Central memory CD8-positive, alpha-beta T cell (primary cell): Measurements from ENCODE around the gene TNFRSF19.
A peak's percentile ranks its signal among the peaks of the same experiment; 100 is the strongest.
"Not testable (repeated sequence)": the region's sequence is repeated elsewhere in the genome, so short reads cannot be mapped to it uniquely, and the experiment has no call there.

Source experiments
- ATAC-seq: fragments of 150-1000 bp; cut with Tn5 transposase; replicated peaks from 2 replicates; pipeline ENCODE4 v1.10.0; 2022; ENCODE audit warnings: mild to moderate bottlenecking, moderate FRiP score, moderate number of reproducible peaks; ENCODE audit not compliant: poor library complexity, severe bottlenecking; ENCODE audit errors: extremely low read depth
- DNase-seq, 2 donors: peaks; one replicate each; pipeline ENCODE4 v3.0.0; 2021; ENCODE audit warnings: low spot score in 2 of 2
- H3K27ac Mint-ChIP-seq: one replicate; pipeline ENCODE4 v1.8.0; 2022; ENCODE audit warnings: low read depth, mild to moderate bottlenecking, moderate library complexity, mixed read lengths
- H3K27me3 Mint-ChIP-seq: one replicate; pipeline ENCODE4 v1.8.0; 2022; ENCODE audit warnings: mixed read lengths
- H3K36me3 Mint-ChIP-seq: one replicate; pipeline ENCODE4 v1.8.0; 2022; ENCODE audit warnings: mild to moderate bottlenecking, moderate library complexity, mixed read lengths; ENCODE audit not compliant: insufficient read depth
- H3K4me1 Mint-ChIP-seq: one replicate; pipeline ENCODE4 v1.8.0; 2022; ENCODE audit warnings: mixed read lengths
- H3K4me3 Mint-ChIP-seq: one replicate; pipeline ENCODE4 v1.8.0; 2022; ENCODE audit warnings: mild to moderate bottlenecking, moderate library complexity, mixed read lengths
- H3K9me3 Mint-ChIP-seq: one replicate; pipeline ENCODE4 v1.8.0; 2022; ENCODE audit warnings: mixed read lengths

TNFRSF19 gene

DNA sequence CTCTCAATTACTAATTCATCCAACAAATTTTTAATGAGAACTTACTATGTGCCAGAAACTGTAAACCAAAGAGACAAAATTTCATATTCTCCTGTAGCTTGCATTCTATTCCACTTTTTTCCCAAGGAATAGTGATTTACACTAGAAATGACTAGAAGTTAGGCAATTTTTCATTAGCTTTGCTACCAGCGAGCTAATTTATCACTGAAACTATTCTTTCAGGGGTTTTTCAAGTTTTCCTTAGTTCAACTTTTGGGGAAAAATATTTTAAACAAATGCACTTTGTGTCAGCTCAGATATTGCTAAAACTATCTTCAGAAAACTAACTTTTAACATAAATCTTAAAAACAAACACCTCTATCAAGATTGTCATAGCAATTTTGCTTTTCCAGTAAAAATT lies 5.4 kb downstream of the TNFRSF19 start:
- peaks cover 7% of the 10 kb centered on the region for H3K9me3 Mint-ChIP-seq
- no peak overlapping the region for H3K27ac Mint-ChIP-seq
- DNase-seq (no peak), ATAC-seq (no peak)
- peaks cover 77% of the 10 kb centered on the region for H3K27me3 Mint-ChIP-seq
- peaks cover 7% of the 10 kb centered on the region for H3K4me1 Mint-ChIP-seq
- no peak overlapping the region for H3K4me3 Mint-ChIP-seq
- peaks cover 2% of the 10 kb centered on the region for H3K36me3 Mint-ChIP-seq

DNA sequence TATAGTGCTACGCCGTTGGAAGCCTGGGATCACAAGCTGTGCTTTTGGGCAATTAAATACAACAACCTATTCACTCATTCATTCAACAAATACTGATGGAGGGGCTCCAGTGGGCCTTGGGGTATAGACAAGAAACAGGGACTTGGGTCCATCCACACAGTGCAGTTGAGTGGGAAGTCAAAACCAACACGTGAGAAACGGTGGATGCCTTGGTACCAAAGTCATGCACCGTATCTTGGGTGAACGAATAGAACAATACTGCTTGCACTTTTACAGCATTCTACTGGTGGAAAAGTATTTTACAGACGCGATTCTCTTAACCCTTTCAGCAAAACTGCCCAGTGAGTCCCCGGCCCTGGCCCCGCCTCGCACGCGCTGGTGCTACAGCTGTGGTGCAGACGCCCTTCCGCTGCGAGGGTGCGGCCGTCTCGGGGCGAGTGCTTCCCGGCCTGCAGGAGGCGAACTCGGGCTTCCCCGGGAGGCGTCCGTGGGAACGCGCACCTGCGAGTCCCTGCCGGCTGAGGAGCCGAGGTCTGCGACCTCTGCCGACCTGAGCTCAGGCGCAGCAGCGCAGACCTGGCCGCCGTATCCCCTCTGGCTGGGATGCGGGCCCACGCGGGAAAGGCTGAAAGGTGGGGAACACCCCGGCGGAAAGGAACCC lies 8.3 kb downstream of the TNFRSF19 start:
- Mint-ChIP-seq H3K36me3 (peaks cover 2% of the 10 kb centered on the region), H3K27me3 (peaks cover 82% of the 10 kb centered on the region), H3K4me1 (peaks cover 7% of the 10 kb centered on the region), H3K4me3 (peak overlapping the region; percentile 53), H3K9me3 (peaks cover 7% of the 10 kb centered on the region), H3K27ac (no peak overlapping the region)
- peak; percentile 44 for ATAC-seq
- DNase-seq: peak; percentile 31 to 33

GRCh38 chr13:23579072-23579895 lies 9.1 kb downstream of the TNFRSF19 start:
- Mint-ChIP-seq H3K4me1 (peaks cover 7% of the 10 kb centered on the region), H3K27me3 (peaks cover 83% of the 10 kb centered on the region), H3K4me3 (peak overlapping the region; percentile 53), H3K9me3 (peaks cover 7% of the 10 kb centered on the region), H3K36me3 (peaks cover 2% of the 10 kb centered on the region), H3K27ac (no peak overlapping the region)
- peak; percentile 74 to 77 for DNase-seq
- peak; percentile 88 for ATAC-seq

DNA sequence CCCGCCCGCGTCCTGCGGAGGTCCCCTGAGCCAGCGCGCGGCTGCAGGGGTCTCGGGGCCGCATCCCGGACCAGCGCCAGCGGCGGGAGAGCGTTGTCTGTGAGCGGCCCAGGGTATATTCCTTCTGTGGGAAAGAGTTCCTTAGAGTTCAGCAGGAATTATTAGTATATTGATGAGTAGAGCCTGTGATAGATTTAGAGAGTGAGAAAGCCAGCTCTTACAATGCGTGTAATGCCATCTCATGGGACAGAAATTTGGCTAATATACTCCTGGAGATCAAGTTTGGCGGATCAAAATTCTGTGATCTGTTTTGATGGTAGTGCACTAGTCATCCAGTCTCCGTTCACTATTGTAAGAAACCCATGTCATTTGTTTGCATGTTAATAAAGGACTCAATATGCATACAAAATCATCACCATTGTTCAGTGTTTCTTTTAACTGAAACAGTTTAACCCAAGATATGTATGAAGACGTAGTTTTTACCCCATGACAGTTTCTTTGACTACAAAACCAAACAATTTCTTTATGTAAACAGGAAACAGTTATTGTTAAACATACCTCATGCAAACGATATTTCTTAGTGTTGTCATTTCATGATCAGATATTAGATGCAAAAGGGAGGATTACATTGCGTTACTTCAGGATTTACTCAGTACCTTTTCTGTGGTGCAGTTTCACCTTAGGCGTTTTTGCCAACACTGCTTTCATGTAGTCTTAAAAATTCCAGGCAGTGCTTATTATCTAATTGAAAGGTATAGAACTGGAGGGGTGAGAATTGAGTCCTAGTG lies 9.9 kb downstream of the TNFRSF19 start:
- Mint-ChIP-seq H3K4me1 (peaks cover 7% of the 10 kb centered on the region), H3K4me3 (peak overlapping the region; percentile 53), H3K9me3 (peaks cover 7% of the 10 kb centered on the region), H3K27me3 (peaks cover 76% of the 10 kb centered on the region), H3K27ac (no peak overlapping the region), H3K36me3 (peaks cover 2% of the 10 kb centered on the region)
- no peak for DNase-seq
- no peak for ATAC-seq

DNA sequence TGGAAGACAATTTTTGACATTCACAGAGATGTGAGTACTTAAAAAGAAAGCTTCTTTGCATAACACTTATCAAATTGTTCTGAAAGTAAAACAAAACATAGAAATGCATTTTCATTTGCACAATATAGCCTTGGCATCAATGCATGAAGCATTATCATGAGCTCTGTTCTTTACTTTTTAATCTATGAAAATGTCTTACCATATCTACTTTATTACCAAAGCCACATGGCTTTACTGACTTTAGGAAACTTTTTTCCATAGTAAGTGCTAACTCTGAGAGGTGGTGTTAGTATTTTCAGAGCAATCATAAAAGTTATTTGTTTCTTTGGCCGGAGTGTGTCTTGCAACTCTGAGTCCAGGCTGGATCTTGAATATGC lies 10.5 kb downstream of the TNFRSF19 start:
- Mint-ChIP-seq H3K27me3 (peaks cover 76% of the 10 kb centered on the region), H3K4me1 (peaks cover 7% of the 10 kb centered on the region), H3K9me3 (peaks cover 7% of the 10 kb centered on the region), H3K27ac (no peak overlapping the region), H3K4me3 (peak overlapping the region; percentile 53), H3K36me3 (peaks cover 2% of the 10 kb centered on the region)
- DNase-seq (no peak), ATAC-seq (no peak)

DNA sequence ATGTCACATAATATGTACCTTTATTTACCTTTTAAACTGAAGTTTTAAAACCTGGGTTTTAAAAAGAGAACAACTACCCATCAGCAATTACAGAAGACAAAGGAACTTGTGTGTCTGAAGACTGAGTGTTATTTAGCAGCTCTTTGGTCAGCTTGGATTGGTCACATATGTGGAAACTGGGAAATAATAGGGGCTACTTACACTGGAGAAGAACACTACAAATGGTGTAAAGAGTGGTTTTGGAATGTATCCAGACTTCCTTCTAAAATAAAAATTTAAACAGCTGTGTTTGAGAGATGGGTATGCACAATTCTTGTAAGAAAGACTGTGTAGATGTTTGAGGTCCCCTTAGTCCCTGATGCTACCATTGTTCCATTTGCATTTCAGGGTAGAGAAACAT lies 13.3 kb downstream of the TNFRSF19 start:
- H3K27ac Mint-ChIP-seq: no peak overlapping the region
- ATAC-seq: no peak
- no peak for DNase-seq
- H3K4me3 Mint-ChIP-seq: no peak overlapping the region
- peaks cover 60% of the 10 kb centered on the region for H3K27me3 Mint-ChIP-seq
- H3K36me3 Mint-ChIP-seq: no peaks in the 10 kb centered on the region
- H3K4me1 Mint-ChIP-seq: peaks cover 7% of the 10 kb centered on the region
- H3K9me3 Mint-ChIP-seq: no peaks in the 10 kb centered on the region

DNA sequence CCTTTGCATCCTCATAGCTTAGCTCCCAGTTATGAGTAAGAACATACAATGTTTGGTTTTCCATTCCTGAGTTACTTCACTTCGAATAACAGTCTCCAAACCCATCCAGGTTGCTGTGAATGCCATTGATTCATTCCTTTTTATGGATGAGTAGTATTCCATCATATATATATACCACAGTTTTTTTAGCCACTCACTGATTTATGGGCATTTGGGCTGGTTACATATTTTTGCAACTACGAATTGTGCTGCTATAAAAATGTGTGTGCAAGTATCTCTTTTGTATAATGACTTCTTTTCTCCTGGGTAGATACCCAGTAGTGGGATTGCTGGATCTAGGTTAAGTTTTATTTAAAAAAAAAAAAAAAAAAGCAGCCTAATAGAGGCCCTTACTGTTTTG lies 14.1 kb downstream of the TNFRSF19 start:
- H3K9me3 Mint-ChIP-seq: no peaks in the 10 kb centered on the region
- H3K4me3 Mint-ChIP-seq: no peak overlapping the region
- ATAC-seq (no peak), DNase-seq (no peak)
- H3K27me3 Mint-ChIP-seq: peaks cover 68% of the 10 kb centered on the region
- H3K4me1 Mint-ChIP-seq: peaks cover 7% of the 10 kb centered on the region
- no peaks in the 10 kb centered on the region for H3K36me3 Mint-ChIP-seq
- H3K27ac Mint-ChIP-seq: no peak overlapping the region

DNA sequence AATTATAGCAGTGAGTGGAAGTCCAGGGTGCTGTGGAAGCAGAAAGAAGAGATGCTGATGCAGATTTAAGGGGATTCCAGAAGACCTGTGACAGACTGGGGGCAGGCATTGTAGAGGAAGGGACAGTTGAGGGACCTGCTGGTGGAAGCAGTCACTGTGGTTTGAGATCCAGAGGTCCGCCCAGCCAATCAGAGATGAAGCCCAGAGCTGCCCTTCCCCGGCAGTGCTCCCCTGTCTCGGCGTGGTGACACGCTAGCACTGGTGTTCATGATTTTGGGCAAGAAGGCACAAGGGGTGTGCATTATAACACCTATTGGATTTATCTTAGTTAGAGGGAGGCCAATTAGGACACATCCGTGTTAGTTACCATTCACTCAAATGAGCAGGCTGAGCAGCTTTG lies 16.1 kb downstream of the TNFRSF19 start:
- Mint-ChIP-seq H3K27me3 (peaks cover 58% of the 10 kb centered on the region), H3K27ac (no peak overlapping the region), H3K36me3 (no peaks in the 10 kb centered on the region), H3K4me1 (no peaks in the 10 kb centered on the region), H3K9me3 (no peaks in the 10 kb centered on the region), H3K4me3 (no peak overlapping the region)
- ATAC-seq: no peak
- DNase-seq: no peak

- no peaks in the 10 kb centered on the region for H3K9me3 Mint-ChIP-seq
- no peak overlapping the region for H3K27ac Mint-ChIP-seq
- peaks cover 34% of the 10 kb centered on the region for H3K27me3 Mint-ChIP-seq
- H3K4me3 Mint-ChIP-seq: no peak overlapping the region
- no peaks in the 10 kb centered on the region for H3K4me1 Mint-ChIP-seq
- ATAC-seq: no peak
- H3K36me3 Mint-ChIP-seq: no peaks in the 10 kb centered on the region
- DNase-seq: no peak
Observed at GRCh38 chr13:23588666-23589065, 18.5 kb downstream of the TNFRSF19 start.

GRCh38 chr13:23592596-23592995 lies 22.4 kb downstream of the TNFRSF19 start:
- Mint-ChIP-seq H3K27me3 (peaks cover 43% of the 10 kb centered on the region), H3K4me3 (no peak overlapping the region), H3K36me3 (no peaks in the 10 kb centered on the region), H3K4me1 (no peaks in the 10 kb centered on the region), H3K27ac (no peak overlapping the region), H3K9me3 (no peaks in the 10 kb centered on the region)
- no peak for ATAC-seq
- DNase-seq: no peak

DNA sequence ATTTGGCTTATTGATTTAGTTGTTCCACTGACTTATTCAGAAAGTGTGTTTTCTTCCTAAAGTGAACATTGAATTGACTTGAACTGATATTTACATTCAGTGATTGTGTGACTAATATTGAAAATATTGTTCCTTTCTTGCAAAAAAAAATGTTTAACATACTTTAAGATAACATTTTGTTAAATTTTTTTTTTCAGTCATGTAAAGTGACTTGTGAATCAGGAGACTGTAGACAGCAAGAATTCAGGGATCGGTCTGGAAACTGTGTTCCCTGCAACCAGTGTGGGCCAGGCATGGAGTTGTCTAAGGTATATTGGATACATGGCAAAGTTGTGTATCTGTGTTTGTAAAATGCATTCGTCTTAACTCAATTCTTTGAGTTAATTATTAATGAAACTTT lies 22.9 kb downstream of the TNFRSF19 start:
- Mint-ChIP-seq H3K36me3 (no peaks in the 10 kb centered on the region), H3K4me3 (no peak overlapping the region), H3K9me3 (no peaks in the 10 kb centered on the region), H3K27ac (no peak overlapping the region), H3K4me1 (no peaks in the 10 kb centered on the region), H3K27me3 (peaks cover 47% of the 10 kb centered on the region)
- no peak for ATAC-seq
- no peak for DNase-seq

DNA sequence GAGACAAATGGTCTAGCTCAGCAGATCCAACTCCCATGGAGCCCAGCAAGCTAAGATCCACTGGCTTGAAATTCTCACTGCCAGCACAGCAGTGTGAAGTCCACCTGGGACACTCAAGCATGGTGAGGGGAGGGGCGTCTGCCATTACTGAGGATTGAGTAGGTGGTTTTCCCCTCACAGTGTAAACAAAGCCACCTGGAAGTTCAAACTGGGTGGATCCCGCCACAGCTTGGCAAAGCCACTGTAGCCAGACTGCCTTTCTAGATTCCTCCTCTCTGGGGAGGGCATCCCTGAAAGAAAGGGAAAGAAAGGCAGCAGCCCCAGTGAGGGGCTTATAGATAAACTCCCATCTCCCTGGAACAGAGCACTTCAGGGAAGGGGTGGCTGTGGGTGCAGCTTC lies 24.1 kb downstream of the TNFRSF19 start:
- not testable (repeated sequence) for H3K4me1 Mint-ChIP-seq, H3K27ac Mint-ChIP-seq, H3K36me3 Mint-ChIP-seq, DNase-seq, H3K9me3 Mint-ChIP-seq, ATAC-seq, H3K4me3 Mint-ChIP-seq
- H3K27me3 Mint-ChIP-seq: peaks cover 43% of the 10 kb centered on the region
